ENCODE results near the gene P2RY12.

Gene P2RY12

DNA sequence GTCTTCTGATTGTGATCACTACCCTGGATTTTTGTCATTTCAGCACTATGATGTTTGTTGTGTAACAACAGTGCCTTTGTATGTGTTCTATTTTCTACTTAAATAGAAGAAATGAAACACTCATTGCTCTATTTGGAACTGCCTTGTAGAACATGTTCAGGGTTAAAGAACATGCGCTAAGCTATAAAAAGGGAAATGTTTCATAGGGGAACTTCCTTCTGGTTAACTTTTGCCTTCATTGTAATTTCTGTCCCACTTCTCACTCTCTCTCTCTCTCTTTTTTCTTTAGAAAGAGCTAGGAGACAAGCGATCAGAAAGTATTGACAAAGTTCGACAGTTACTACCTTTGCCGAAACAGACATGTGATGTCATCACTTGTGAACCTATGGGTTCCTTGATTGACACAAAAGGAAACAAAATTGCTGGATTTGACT is at the start of gene P2RY12:
P2RY12 (minus strand) TSS at position 13 of the 434 bp plus-strand sequence. CDS start 45,908 bp downstream, outside the sequence.
- FAIRE-seq = no peak

GRCh38 chr3:151432616-151433372 is 48.2 kb upstream of the P2RY12 start:
- no peak for FAIRE-seq

GRCh38 chr3:151431940-151432339 is 47.4 kb upstream of the P2RY12 start:
- FAIRE-seq = no peak

- FAIRE-seq = no peak
These were observed 46.4 kb upstream of the P2RY12 start for GRCh38 chr3:151430821-151431484.

- no peak for FAIRE-seq
These were observed 43.8 kb upstream of the P2RY12 start for GRCh38 chr3:151428386-151428785.

- no peak for FAIRE-seq
These were observed 41.7 kb upstream of the P2RY12 start for GRCh38 chr3:151426341-151426657.

DNA sequence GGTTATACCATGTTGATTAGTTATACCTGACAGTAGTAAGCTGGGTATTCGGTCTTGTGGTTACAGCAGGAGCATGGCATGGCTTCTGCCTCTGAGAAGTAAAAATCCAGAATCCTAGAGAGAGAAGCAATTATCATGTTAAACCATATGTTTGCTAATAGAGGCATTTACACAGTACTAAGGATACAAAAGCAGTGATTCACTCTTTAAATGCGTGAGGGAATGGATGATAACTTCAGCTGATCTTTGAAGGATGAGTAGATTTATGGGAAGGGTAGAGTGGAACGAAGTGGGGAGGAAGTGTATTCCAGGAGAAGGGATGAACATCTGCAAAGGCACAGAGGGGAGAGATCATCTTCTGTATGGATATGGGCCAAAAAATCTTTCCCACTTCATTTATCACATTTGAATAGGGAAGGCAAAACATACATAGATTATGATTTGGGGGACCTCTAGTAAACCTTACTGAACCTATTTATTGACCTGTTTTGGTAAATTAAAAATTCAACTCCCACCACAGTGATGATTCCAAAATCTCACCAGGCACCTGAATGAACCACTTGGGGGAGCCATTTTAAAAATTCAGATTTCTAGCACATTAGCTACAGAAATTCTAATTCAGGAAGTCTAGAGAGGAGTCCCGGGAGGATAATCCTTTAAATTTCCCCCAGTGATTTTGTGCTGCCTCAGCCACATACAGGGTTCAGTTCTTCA is 41.2 kb upstream of the P2RY12 start:
- no peak for FAIRE-seq

DNA sequence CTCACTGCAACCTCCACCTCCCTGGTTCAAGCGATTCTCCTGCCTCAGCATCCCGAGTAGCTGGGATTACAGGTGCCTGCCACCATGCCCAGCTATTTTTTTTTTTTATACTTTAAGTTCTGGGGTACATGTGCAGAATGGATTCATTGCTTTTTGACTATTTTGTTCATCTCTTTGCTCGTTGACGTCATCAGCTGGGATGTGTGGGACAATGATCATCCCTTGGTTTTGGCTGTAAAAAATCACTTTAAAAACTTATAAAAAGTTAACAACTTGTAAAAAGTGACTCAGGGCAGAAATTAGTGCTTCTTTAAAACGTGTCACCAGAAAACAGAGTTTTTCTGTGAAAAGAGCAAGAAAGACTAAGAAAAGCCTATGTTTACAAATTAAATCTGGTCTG is 38.5 kb upstream of the P2RY12 start:
- no peak for FAIRE-seq

DNA sequence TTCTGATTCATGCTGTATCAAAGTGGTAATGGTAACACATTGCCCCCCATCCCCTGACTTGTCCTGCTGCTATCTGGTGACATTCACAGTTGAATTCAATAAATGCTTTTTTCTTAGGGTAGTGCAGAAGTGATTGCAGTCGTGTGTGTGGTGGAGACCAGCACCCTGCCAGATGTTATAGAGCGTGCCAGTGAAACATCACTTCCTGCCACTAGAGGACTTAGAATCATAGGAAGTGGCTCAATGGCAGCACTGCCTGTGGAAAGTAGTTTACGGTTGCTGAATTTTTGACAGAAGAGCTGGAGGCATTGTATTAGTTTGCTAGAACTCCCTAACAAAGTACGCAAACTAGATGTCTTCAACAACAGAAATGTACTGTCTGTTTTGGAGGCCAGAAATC is 37.4 kb upstream of the P2RY12 start:
- FAIRE-seq = no peak

GRCh38 chr3:151419806-151420205 is 35.3 kb upstream of the P2RY12 start:
- FAIRE-seq = no peak

DNA sequence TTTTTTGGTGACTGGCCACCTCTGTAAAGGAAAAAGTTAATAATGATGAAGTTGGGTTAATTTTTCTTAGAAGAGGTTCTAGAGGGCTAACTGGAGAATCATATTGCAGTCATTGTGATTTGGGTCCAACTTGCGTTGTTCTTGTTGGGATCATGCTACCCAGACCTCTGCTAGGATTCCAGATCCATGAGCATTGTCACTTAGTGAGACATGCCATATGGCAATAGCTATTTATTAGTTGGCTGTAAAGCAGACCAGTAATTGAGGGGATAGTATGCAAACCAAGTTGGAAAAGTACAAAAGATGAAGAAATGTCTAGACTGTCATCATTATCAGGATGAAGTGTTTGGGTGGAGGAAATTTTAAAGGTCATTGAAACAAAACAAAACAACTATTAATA is 30.7 kb upstream of the P2RY12 start:
- FAIRE-seq = no peak

DNA sequence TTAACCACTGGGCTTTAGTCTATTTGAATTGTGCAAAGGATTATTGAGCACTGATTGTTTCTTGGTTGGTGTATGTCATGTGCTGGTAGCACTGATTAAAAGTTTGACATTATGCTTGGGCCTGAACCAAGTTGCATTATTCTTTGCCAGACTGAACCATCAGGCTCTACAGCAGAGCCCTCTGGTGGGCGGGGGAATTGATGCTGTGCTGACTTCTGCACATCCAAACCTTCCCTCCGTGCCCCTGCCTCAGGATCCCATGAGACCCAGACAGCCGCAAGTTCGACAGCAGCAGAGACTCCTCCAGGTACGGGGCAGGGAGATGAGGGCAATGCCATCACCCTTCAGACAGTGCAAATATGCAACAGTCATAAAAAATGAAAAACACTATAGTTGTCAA is 28.4 kb upstream of the P2RY12 start:
- FAIRE-seq = no peak

GRCh38 chr3:151410891-151411559 is 26.5 kb upstream of the P2RY12 start:
- no peak for FAIRE-seq

GRCh38 chr3:151407928-151408327 is 23.4 kb upstream of the P2RY12 start:
- FAIRE-seq = no peak

DNA sequence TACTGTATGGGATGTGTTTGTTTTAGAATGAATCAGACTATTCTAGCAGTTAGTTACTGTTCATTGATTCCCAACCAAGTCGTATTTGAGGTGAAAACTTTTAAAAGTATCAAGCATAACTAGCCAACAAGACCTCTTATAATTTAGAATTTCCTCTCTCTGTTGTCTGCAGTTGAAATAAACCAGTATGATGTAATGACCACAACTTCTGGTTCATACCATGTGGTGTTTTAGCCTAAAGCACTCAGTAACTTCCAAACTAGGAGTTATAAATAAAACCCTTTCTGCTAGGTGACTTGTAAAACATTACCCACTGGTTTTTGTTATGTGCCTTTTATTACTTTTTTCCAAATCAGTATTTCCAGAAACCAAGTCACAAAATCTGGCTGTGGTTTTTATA is 19.8 kb upstream of the P2RY12 start:
- FAIRE-seq = no peak

- FAIRE-seq = no peak
These were observed 18.7 kb upstream of the P2RY12 start for GRCh38 chr3:151403246-151403645.

DNA sequence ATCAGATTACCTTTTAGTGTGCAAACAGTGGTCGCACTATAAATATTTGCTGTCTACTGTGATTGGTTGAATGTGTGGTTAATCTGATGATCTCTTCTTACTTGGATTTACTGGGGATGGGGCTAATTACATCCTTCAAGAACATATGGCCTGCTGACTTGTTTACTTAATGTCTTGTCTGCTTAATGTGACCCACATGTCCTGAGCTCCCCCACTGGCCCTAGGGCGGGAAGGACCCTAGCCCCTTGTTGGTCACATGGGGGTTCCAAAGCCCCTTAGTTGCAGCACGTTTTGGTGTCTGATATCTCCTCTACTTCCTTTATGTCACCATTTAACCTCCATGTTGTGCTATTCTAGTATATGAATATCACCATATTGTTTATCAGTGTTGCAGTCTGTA is 17.8 kb upstream of the P2RY12 start:
- FAIRE-seq = no peak

GRCh38 chr3:151400341-151400740 is 15.8 kb upstream of the P2RY12 start:
- FAIRE-seq = no peak

DNA sequence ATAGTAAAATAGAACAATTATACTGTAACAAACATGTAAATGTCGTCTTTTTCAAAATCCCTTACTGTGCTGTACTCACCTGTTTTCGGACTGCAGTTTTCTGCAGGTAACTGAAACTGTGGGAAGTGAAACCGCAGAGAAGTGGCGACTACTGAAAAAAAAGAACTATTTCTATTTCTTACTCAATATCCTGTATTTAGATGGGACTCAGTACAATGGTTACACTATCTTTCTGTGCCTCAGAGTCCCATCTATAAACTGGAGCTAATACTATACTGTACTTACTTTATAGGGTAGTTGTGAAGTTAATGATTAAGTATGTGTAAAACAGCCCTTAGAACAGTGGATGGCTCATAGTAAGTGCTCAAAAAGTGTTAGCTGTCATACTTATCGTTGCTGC is 14.3 kb upstream of the P2RY12 start:
- no peak for FAIRE-seq

DNA sequence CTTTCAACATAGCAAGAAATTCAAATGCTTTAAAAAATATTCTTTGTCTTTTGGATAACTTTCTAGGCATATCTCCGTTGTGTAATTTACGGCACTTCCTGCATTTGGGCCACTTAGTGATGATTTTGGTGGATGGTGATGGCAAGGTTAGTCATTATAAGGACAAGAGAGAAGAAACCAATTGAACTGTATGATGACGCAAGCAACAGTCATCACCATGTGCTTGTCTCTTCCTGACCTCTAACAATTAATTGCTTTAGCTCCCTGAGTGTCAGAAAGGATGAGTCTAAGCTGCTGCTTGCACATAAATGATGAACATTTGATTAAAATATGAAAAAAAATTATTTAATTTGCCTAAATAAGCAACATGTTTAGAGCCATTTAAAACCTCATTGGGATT is 11.3 kb upstream of the P2RY12 start:
- FAIRE-seq = no peak

- no peak for FAIRE-seq
These were observed 10.1 kb upstream of the P2RY12 start for GRCh38 chr3:151394611-151395010.

DNA sequence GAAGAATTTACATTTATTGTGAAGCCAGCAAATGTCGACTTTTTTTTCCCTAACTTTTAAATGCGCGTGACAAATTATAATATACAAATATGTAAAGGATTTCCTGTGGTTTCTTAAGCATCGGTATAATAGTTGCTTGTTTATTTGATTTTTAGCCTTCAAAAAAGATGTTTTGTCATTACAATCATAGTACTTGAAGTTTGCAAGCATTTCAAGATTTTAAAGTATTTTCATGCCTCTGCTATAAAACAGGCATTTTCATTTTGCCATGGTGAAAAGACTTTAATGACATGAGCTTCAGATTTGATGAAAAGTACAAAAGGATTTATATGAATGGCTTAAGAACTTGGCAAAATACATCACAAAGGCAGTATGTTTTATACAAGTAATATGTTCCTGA is 9.4 kb upstream of the P2RY12 start:
- no peak for FAIRE-seq

DNA sequence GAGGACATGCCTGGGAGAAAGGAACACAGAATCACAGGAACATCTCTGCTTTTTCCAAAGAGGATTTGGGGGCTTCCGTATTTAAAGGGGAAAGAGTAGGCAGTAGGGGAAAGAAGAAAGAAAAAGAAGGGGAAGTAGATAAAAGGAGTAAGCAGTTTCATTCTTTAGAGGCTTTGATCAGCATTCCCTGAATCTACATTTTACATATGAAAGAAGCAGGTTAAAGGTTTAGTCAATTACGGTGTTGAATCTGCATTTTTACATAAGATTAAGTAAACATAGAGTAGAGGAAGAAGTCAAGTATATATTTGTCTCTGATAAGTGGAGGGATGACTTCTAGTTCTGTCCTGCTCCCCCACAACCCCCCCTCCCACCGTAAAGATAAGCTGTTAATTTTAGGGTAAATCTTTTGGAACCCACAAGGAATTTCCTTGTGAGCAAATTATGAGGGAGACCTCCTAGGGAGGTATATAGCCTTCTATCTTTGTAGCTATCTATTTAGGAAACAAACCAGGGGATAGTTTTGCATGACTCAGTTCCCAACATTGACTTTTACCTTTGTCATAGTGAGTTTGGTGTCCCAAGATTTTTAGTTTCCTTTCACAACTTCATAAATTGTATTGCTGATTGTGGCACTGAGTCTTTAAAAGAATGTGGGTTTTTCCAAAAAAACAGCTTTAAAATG is 8.7 kb upstream of the P2RY12 start:
- FAIRE-seq = no peak
